Dendritic cell treated with granulocyte-macrophage colony-stimulating factor and Interleukin-4, amounts not matched to agents 40 ng/mL and 50 ng/mL, for 4 days (primary cell): Measurements from ENCODE around the gene OPRM1.
"Not testable (repeated sequence)": the region's sequence is repeated elsewhere in the genome, so short reads cannot be mapped to it uniquely, and the experiment has no call there.

ENCODE experiments used
- H3K27ac Mint-ChIP-seq: one replicate; pipeline ENCODE4 v1.8.0; 2022; ENCODE audit warnings: mild to moderate bottlenecking, mixed read lengths
- H3K27me3 Mint-ChIP-seq: one replicate; pipeline ENCODE4 v1.8.0; 2022; ENCODE audit warnings: mild to moderate bottlenecking, mixed read lengths
- H3K36me3 Mint-ChIP-seq: one replicate; pipeline ENCODE4 v1.8.0; 2022; ENCODE audit warnings: low read depth, mixed read lengths
- H3K4me1 Mint-ChIP-seq: one replicate; pipeline ENCODE4 v1.8.0; 2022; ENCODE audit warnings: low read depth, mixed read lengths
- H3K4me3 Mint-ChIP-seq: one replicate; pipeline ENCODE4 v1.8.0; 2022; ENCODE audit warnings: mild to moderate bottlenecking, moderate library complexity, mixed read lengths
- H3K9me3 Mint-ChIP-seq: one replicate; pipeline ENCODE4 v1.8.0; 2022; ENCODE audit warnings: mixed read lengths
- intact Hi-C: fragments of 100-400 bp; cut with micrococcal nuclease; formaldehyde crosslinking; loops from one replicate; pipeline ENCODE4 v1.15.0; 2022

Gene OPRM1

DNA sequence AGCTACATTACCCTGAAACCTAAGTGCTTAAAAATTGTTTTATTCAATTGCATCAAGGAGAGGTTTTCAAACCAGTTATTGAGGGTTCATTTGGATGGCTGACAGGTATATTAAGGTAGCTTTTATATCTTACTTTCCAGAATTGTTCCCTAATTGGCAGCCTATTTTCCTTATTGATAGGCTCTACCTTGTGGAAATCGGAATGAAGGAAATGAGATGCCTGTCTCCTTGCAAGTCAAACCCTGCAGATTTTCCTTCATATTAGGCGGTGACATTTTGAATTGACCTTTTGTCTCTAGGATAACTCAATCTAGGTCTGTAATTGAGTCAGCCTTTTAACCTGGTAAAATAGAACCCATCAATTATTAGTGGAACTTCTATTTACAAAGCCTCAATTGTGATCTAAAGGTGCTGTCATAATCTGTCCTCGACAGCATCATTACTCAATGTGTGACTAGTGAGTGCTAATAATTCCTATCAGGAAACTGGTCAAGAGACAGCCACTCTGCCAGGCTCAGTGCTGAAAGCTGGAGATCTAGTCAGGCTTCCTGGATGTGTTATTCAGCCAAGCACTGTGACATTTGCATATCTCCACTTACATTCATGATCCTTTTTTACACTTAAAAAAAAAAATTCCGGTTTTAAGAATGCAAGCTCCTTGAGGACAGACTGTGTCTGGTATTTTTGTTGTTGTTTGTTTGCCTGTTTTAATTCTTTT, 20.1 kb downstream of the OPRM1 start:
- Mint-ChIP-seq H3K9me3 (no peaks in the 10 kb centered on the region), H3K36me3 (no peaks in the 10 kb centered on the region), H3K27ac (no peak overlapping the region), H3K4me1 (no peaks in the 10 kb centered on the region), H3K4me3 (no peak overlapping the region), H3K27me3 (no peaks in the 10 kb centered on the region)
- intact Hi-C loops, result no loop called here

GRCh38 chr6:154060076-154060475, 21.0 kb downstream of the OPRM1 start:
- Mint-ChIP-seq H3K4me3 (no peak overlapping the region), H3K4me1 (no peaks in the 10 kb centered on the region), H3K27ac (no peak overlapping the region), H3K9me3 (no peaks in the 10 kb centered on the region), H3K27me3 (no peaks in the 10 kb centered on the region), H3K36me3 (no peaks in the 10 kb centered on the region)
- intact Hi-C loops, result no loop called here

- Mint-ChIP-seq H3K9me3 (no peaks in the 10 kb centered on the region), H3K4me1 (no peaks in the 10 kb centered on the region), H3K4me3 (no peak overlapping the region), H3K36me3 (no peaks in the 10 kb centered on the region), H3K27me3 (peaks cover 4% of the 10 kb centered on the region), H3K27ac (no peak overlapping the region)
- intact Hi-C loops, result no loop called here
Measured at GRCh38 chr6:154070041-154070440, 31.0 kb downstream of the OPRM1 start.

GRCh38 chr6:154070657-154071056, 31.6 kb downstream of the OPRM1 start:
- Mint-ChIP-seq H3K27me3 (peaks cover 4% of the 10 kb centered on the region), H3K4me3 (no peak overlapping the region), H3K36me3 (no peaks in the 10 kb centered on the region), H3K27ac (no peak overlapping the region), H3K4me1 (no peaks in the 10 kb centered on the region), H3K9me3 (no peaks in the 10 kb centered on the region)
- intact Hi-C loops, result no loop called here

GRCh38 chr6:154071236-154071635, 32.2 kb downstream of the OPRM1 start:
- Mint-ChIP-seq H3K36me3 (no peaks in the 10 kb centered on the region), H3K27me3 (peaks cover 4% of the 10 kb centered on the region), H3K4me3 (no peak overlapping the region), H3K9me3 (no peaks in the 10 kb centered on the region), H3K4me1 (no peaks in the 10 kb centered on the region), H3K27ac (no peak overlapping the region)
- intact Hi-C loops, result no loop called here

DNA sequence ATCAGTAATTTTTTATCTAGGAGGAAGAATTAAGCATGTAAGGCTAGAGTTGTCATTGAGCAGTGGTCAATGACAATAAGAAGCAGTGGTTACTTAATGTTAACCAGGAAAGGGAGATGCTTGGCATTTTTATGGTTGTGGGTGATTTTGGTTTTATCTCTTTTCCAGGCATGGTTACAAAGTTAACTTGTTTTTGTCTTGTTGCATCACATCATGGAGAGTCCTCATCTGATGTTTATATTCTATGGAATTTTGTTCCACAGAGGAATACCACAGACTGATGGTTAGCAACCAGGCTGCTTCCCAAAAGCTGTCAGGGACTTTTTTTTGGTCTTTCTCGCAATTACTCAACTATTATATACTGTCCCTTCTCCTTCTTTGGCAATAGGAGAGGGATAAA, 32.7 kb downstream of the OPRM1 start:
- Mint-ChIP-seq H3K4me1 (no peaks in the 10 kb centered on the region), H3K4me3 (no peak overlapping the region), H3K27me3 (peaks cover 4% of the 10 kb centered on the region), H3K27ac (no peak overlapping the region), H3K9me3 (no peaks in the 10 kb centered on the region), H3K36me3 (no peaks in the 10 kb centered on the region)
- intact Hi-C loops, result no loop called here

DNA sequence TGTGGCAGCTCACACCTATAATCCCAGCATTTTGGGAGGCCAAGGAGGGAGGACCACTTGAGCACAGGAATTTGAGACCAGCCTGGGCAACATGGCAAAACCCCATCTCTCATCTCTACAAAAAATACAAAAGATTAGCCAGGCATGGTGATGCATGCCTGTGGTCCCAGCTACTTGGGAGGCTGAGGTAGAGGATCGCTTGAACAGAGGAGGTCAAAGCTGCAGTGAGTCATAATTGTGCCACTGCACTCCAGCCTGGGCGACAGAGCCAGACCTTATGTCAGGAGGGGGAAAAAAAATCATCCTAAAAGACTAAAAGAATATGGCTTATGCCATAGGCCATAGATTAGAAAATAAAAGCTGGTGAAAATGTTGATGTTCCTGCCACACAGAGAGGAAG, 39.6 kb downstream of the OPRM1 start:
- H3K36me3 Mint-ChIP-seq, H3K27ac Mint-ChIP-seq, H3K4me3 Mint-ChIP-seq, H3K27me3 Mint-ChIP-seq, H3K9me3 Mint-ChIP-seq, H3K4me1 Mint-ChIP-seq, intact Hi-C loops: not testable (repeated sequence)

GRCh38 chr6:154080461-154081189, 41.6 kb downstream of the OPRM1 start:
- H3K36me3 Mint-ChIP-seq, result no peaks in the 10 kb centered on the region
- no peaks in the 10 kb centered on the region for H3K9me3 Mint-ChIP-seq
- H3K4me3 Mint-ChIP-seq, result no peak overlapping the region
- no peaks in the 10 kb centered on the region for H3K4me1 Mint-ChIP-seq
- intact Hi-C loops, result no loop called here
- H3K27me3 Mint-ChIP-seq, result no peaks in the 10 kb centered on the region
- H3K27ac Mint-ChIP-seq, result no peak overlapping the region

DNA sequence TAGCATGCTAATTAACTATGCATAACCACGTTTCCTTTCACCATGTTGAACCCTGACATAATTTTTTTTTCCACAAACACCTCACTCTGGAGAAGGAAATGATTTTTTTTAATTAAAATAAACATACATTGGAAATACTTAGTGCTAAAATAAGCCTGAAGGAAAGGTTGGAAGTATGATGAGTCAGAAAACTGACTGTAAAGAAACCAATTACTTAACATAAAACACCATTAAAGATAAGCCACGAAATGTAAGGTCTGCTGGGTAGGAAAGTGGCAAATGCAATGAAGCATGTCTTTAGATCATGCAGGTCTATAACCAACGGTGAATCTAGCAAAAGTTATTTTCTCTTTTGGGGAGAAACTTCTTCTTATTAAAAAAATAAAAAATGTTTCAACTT, 47.5 kb downstream of the OPRM1 start:
- Mint-ChIP-seq H3K27me3 (no peaks in the 10 kb centered on the region), H3K27ac (no peak overlapping the region), H3K9me3 (no peaks in the 10 kb centered on the region), H3K4me1 (no peaks in the 10 kb centered on the region), H3K36me3 (no peaks in the 10 kb centered on the region), H3K4me3 (no peak overlapping the region)
- intact Hi-C loops, result no loop called here

DNA sequence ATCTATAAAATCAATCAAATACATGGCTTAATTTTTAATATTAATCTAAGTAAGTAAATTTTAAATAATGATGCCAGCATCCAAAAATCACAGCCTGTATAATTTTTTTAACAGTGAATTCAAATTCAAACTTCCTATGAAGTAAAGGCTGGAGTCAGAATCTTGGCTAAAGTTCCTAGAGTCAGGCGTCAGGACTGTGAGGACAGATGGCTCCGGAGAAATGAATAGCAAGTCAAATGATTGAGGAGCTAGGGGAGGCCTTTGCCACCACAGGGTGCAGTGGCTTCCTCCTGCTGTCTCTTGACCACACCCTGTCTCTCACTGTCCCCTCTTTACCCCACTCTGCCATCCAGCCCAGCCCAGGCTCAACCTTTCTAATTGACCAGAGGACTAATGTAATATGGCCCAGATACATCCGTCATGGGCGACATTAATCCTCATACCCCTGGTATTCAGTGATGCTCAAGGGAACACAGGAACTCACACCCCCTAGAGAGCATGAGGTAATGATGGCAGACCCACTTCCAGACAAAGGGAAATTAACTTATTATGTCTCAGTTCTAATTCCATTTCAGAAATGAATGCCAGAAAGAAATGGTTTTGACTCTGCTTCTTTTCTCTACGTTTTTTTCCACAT, 53.4 kb downstream of the OPRM1 start:
- Mint-ChIP-seq H3K27ac (no peak overlapping the region), H3K9me3 (no peaks in the 10 kb centered on the region), H3K4me3 (no peak overlapping the region), H3K36me3 (no peaks in the 10 kb centered on the region), H3K27me3 (no peaks in the 10 kb centered on the region), H3K4me1 (no peaks in the 10 kb centered on the region)
- intact Hi-C loops, result no loop called here

DNA sequence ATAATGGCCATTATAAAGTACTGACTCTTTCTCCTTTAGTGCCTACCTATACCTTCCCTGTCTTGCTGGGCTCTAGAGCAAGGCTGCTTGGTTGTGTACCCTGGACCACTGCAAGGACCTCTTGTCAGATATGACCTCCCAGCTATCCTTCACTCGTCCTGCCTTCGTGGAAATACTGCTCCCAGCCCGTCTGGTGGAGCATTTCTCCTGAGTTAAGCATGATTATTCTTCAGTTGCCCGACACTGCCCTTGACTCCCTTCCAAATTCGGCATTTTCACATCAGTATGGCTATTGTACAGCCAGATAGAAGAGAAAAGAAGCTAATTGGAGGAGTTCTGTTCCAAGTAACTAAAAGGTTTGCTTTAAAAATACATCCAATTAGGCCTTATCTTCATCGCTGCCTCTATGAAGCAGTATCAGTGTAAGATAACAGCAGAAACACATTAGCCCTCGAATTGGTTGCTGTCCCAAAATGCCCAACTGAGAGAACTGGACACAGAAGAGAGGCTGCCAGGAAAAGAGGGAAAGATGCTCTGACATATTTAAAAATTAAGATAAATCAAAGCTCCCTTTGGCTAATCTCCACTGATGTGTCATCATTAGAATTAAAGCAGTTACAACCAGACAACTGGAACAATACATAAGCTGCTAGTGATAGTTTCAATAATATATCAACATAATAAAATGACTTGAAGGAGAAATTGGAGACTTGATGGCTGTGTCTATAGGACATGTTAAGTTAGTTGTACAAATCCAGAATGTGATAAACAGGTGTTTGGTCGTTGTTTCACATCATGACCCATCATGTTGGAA, 54.4 kb downstream of the OPRM1 start:
- no peaks in the 10 kb centered on the region for H3K4me1 Mint-ChIP-seq
- no peak overlapping the region for H3K4me3 Mint-ChIP-seq
- H3K9me3 Mint-ChIP-seq, result no peaks in the 10 kb centered on the region
- no peaks in the 10 kb centered on the region for H3K36me3 Mint-ChIP-seq
- no peak overlapping the region for H3K27ac Mint-ChIP-seq
- no peaks in the 10 kb centered on the region for H3K27me3 Mint-ChIP-seq
- intact Hi-C loops, result no loop called here

DNA sequence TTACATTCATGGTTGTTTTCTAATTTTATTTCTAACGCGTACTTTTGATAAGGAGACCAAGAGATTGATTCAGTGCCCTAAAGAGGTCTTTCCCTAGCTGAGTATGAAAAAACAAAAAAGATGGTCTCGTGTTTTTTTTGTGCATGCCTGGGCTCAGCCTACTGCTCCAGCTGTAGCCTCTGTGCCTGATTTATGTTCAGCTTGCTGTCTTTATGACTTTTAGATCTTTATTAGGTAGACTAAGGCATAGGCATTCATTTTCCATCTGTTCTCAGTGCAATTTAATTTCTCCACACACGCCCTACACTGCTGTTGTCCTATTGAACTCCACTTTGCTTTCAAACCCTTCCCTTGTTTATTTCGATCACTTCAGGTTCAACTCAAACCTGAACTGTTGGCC, 56.5 kb downstream of the OPRM1 start:
- Mint-ChIP-seq H3K36me3 (no peaks in the 10 kb centered on the region), H3K4me1 (no peaks in the 10 kb centered on the region), H3K9me3 (peaks cover 10% of the 10 kb centered on the region), H3K4me3 (no peak overlapping the region), H3K27me3 (no peaks in the 10 kb centered on the region), H3K27ac (no peak overlapping the region)
- intact Hi-C loops, result no loop called here

GRCh38 chr6:154096316-154096715, 57.3 kb downstream of the OPRM1 start:
- H3K36me3 Mint-ChIP-seq, result no peaks in the 10 kb centered on the region
- peaks cover 10% of the 10 kb centered on the region for H3K9me3 Mint-ChIP-seq
- H3K27ac Mint-ChIP-seq, result no peak overlapping the region
- intact Hi-C loops, result no loop called here
- H3K27me3 Mint-ChIP-seq, result no peaks in the 10 kb centered on the region
- H3K4me1 Mint-ChIP-seq, result no peaks in the 10 kb centered on the region
- H3K4me3 Mint-ChIP-seq, result no peak overlapping the region

DNA sequence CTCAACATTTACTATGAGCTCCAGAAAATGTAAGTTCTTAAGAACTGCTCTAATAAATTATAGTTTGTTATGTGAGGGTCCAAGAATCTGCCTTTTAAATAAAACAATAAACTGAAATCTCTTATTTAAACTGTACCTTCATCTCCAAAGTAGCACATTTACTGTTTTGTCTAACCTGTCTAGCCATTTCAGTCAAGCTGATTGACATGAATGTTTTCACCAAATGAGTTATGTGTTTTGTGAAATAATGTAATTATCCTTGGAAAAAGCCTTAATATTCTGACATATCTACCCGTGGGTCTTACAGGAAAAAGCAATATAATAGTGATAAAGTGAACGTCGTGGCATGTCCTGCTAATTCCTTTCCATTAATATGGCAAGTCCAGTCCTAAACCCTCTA, 57.8 kb downstream of the OPRM1 start:
- Mint-ChIP-seq H3K27ac (no peak overlapping the region), H3K36me3 (no peaks in the 10 kb centered on the region), H3K9me3 (peaks cover 10% of the 10 kb centered on the region), H3K4me1 (no peaks in the 10 kb centered on the region), H3K4me3 (no peak overlapping the region), H3K27me3 (no peaks in the 10 kb centered on the region)
- intact Hi-C loops, result no loop called here
